ENCODE data around the gene LRRC31. TPM values are rescaled to one million over a fixed set of nuclear protein-coding genes. Genes with fewer than 3 reads are reported as not detected.

The LRRC31 gene
- total and polyA plus RNA-seq, 2 of the 8 experiments (the other 6 are each of a cell fraction or from before 2014, with no cell fraction given): not detected

- no peak for TF ChIP-seq EP300 (IDR thresholded peaks at IDR 0.05; ENCODE audit: borderline replicate concordance in 1 of 2, low read depth in 2 of 2, low read length in 2 of 2)
Observed at GRCh38 chr3:169792359-169792758, 77.4 kb downstream of the LRRC31 start (continued).
